CD8-positive, alpha-beta memory T cell (primary cell): ENCODE measurements around the gene MGLL. TPM values are rescaled to one million over a fixed set of nuclear protein-coding genes. Genes with fewer than 3 reads are reported as not detected.

Experiments used
- polyA plus RNA-seq: library from polyadenylated mRNA; unstranded; fragments of 300-500 nt; fragmentation: Illumina TruSeq; gene quantifications from one replicate; pipeline ENCODE4 v1.2.3, GENCODE V29; 2021
- total RNA-seq, 2 experiments: library from RNA; stranded (reverse); gene quantifications; one replicate each; pipeline ENCODE4 v1.2.3, GENCODE V29; 2021

MGLL gene
- total and polyA plus RNA-seq, 3 experiments from 2014 or later = 3.0 to 5.9 (median 5.3) TPM

Other genes starting within 250 kb of the MGLL start
- 10 to 100 TPM; 48.9 to 52.1 TPM for gene TPRA1, start 231.8 kb downstream of the MGLL start, total RNA-seq
- 30.4 TPM for gene TPRA1, start 231.8 kb downstream of the MGLL start, polyA plus RNA-seq
- gene MCM2, start 224.1 kb downstream of the MGLL start, total RNA-seq = 100 to 1,000 TPM; 279 to 288 TPM
- 12.0 TPM for gene MCM2, start 224.1 kb downstream of the MGLL start, polyA plus RNA-seq
- gene PODXL2, start 193.3 kb downstream of the MGLL start, total RNA-seq = 1 to 10 TPM; 1.4 to 1.7 TPM
- gene PODXL2, start 193.3 kb downstream of the MGLL start, polyA plus RNA-seq = 4.7 TPM
- 10 to 100 TPM; 21.7 to 23.1 TPM for gene ABTB1, start 149.6 kb downstream of the MGLL start, total RNA-seq
- 64.0 TPM for gene ABTB1, start 149.6 kb downstream of the MGLL start, polyA plus RNA-seq
- gene KBTBD12, start 92.7 kb upstream of the MGLL start, total RNA-seq = not detected
- not detected for gene KBTBD12, start 92.7 kb upstream of the MGLL start, polyA plus RNA-seq
- 100 to 1,000 TPM; 200 to 208 TPM for gene SEC61A1, start 229.9 kb upstream of the MGLL start, total RNA-seq
- 176 TPM for gene SEC61A1, start 229.9 kb upstream of the MGLL start, polyA plus RNA-seq